ENCODE measurements around the gene OR10J4.
"Not testable (repeated sequence)": the region's sequence is repeated elsewhere in the genome, so short reads cannot be mapped to it uniquely, and the experiment has no call there.

OR10J4 gene

GRCh38 chr1:159431904-159432303, at the start of gene OR10J4:
OR10J4 (plus strand) TSS chr1:159432204.
- no peak for FAIRE-seq

GRCh38 chr1:159406821-159407220, 25.2 kb upstream of the OR10J4 start:
- FAIRE-seq = no peak

- no peak for FAIRE-seq
Observed at GRCh38 chr1:159408862-159409400, 23.1 kb upstream of the OR10J4 start.

GRCh38 chr1:159421821-159422220, 10.2 kb upstream of the OR10J4 start:
- no peak for FAIRE-seq

GRCh38 chr1:159428536-159428935, 3.5 kb upstream of the OR10J4 start:
- no peak for FAIRE-seq

GRCh38 chr1:159429074-159429861, 2.7 kb upstream of the OR10J4 start:
- FAIRE-seq = no peak

- FAIRE-seq = no peak
Observed at GRCh38 chr1:159430985-159431384, 1.0 kb upstream of the OR10J4 start.

- no peak for FAIRE-seq
Observed at GRCh38 chr1:159436469-159436868, 4.5 kb downstream of the OR10J4 start.

- FAIRE-seq = no peak
Observed at GRCh38 chr1:159439422-159439821, 7.4 kb downstream of the OR10J4 start, which contains the start of gene OR10J1. OR10J1 (plus strand) TSS chr1:159439722; CDS start chr1:159439792, 70 bp downstream.

GRCh38 chr1:159441360-159441759, 9.4 kb downstream of the OR10J4 start:
- no peak for FAIRE-seq

- FAIRE-seq = no peak
Observed at GRCh38 chr1:159442428-159442827, 10.4 kb downstream of the OR10J4 start.

- FAIRE-seq = no peak
Observed at GRCh38 chr1:159443066-159443750, 11.2 kb downstream of the OR10J4 start.

GRCh38 chr1:159444511-159444910, 12.5 kb downstream of the OR10J4 start:
- no peak for FAIRE-seq

GRCh38 chr1:159448181-159448580, 16.2 kb downstream of the OR10J4 start:
- no peak for FAIRE-seq

GRCh38 chr1:159449605-159450004, 17.6 kb downstream of the OR10J4 start:
- FAIRE-seq = not testable (repeated sequence)

- FAIRE-seq = no peak
Observed at GRCh38 chr1:159459551-159459950, 27.5 kb downstream of the OR10J4 start.

GRCh38 chr1:159465191-159465603, 33.2 kb downstream of the OR10J4 start:
- no peak for FAIRE-seq

GRCh38 chr1:159468321-159468720, 36.3 kb downstream of the OR10J4 start:
- no peak for FAIRE-seq

- FAIRE-seq = no peak
Observed at GRCh38 chr1:159469921-159470533, 38.0 kb downstream of the OR10J4 start.

- no peak for FAIRE-seq
Observed at GRCh38 chr1:159473335-159473734, 41.3 kb downstream of the OR10J4 start.

- no peak for FAIRE-seq
Observed at GRCh38 chr1:159474926-159475325, 42.9 kb downstream of the OR10J4 start.

Data from A204.1 (cell line).